HepG2 (cell line): Measurements from ENCODE around the gene HNRNPC. TPM values are rescaled to one million over a fixed set of nuclear protein-coding genes. Genes with fewer than 3 reads are reported as not detected.

Source experiments
- AGO2 ChIP-seq: fragments of 200-400 bp; formaldehyde crosslinking; optimal IDR thresholded peaks from 2 replicates; pipeline ENCODE3; 2017; ENCODE audit warnings: mild to moderate bottlenecking, low read depth, low read length, moderate library complexity
- BORCS8-MEF2B ChIP-seq: sonication (generic); formaldehyde crosslinking; IDR thresholded peaks from 2 replicates; pipeline ENCODE4 v1.8.0; 2022; ENCODE audit warnings: mild to moderate bottlenecking, missing genetic modification reagents
- CENPX ChIP-seq: sonication (generic); formaldehyde crosslinking; IDR thresholded peaks from 2 replicates; pipeline ENCODE4 v1.9.0; 2021; ENCODE audit warnings: mild to moderate bottlenecking, missing genetic modification reagents, moderate library complexity
- CHD2 ChIP-seq: IDR thresholded peaks from 2 replicates; pipeline ENCODE4 v1.6.1; 2011; ENCODE audit warnings: low read depth, low read length, improper control_type of control experiment
- HOXA5 ChIP-seq: sonication (generic); formaldehyde crosslinking; IDR thresholded peaks from 2 replicates; pipeline ENCODE4 v1.4.0; 2020; ENCODE audit warnings: missing genetic modification reagents
- HOXD1 ChIP-seq: sonication (generic); formaldehyde crosslinking; IDR thresholded peaks from 2 replicates; pipeline ENCODE4 v1.5.0; 2020; ENCODE audit warnings: missing genetic modification reagents
- KLF12 ChIP-seq: sonication (generic); formaldehyde crosslinking; IDR thresholded peaks from 2 replicates; pipeline ENCODE4 v1.4.0; 2020; ENCODE audit warnings: missing genetic modification reagents, borderline replicate concordance
- KLF6 ChIP-seq: IDR thresholded peaks from 2 replicates; pipeline ENCODE4 v1.8.0; 2016; ENCODE audit warnings: missing biosample characterization, missing genetic modification reagents
- MAFF ChIP-seq: IDR thresholded peaks from 2 replicates; pipeline ENCODE4 v1.6.1; 2011; ENCODE audit warnings: low read depth, low read length, improper control_type of control experiment
- MATR3 ChIP-seq: sonication (generic); formaldehyde crosslinking; IDR thresholded peaks from 2 replicates; pipeline ENCODE4 v1.4.0; 2020; ENCODE audit warnings: missing genetic modification reagents
- NAIF1 ChIP-seq: sonication (generic); formaldehyde crosslinking; IDR thresholded peaks from 2 replicates; pipeline ENCODE4 v1.5.0; 2020; ENCODE audit warnings: mild to moderate bottlenecking, missing genetic modification reagents, borderline replicate concordance
- NKX3-1 ChIP-seq: sonication (generic); formaldehyde crosslinking; IDR thresholded peaks from 2 replicates; pipeline ENCODE4 v1.5.0; 2020; ENCODE audit warnings: missing genetic modification reagents
- NONO ChIP-seq, 2 experiments: fragments of 450-650 bp in 1 of 2; sonication (generic) in 1 of 2; formaldehyde crosslinking in 1 of 2; IDR thresholded peaks in 1 of 2; conservative IDR thresholded peaks in 1 of 2; 2 replicates each; pipeline versions ENCODE4 v1.6.1 to v1.8.0; 2017 to 2022; ENCODE audit warnings: mild to moderate bottlenecking in 1 of 2, missing genetic modification reagents in 1 of 2, moderate library complexity in 1 of 2
- PRPF4 ChIP-seq: fragments of 200-400 bp; formaldehyde crosslinking; IDR thresholded peaks from 2 replicates; pipeline ENCODE4 v1.6.1; 2016; ENCODE audit warnings: low read length, low read depth; ENCODE audit not compliant: poor library complexity, severe bottlenecking
- SNAPC5 ChIP-seq: sonication (generic); formaldehyde crosslinking; IDR thresholded peaks from 2 replicates; pipeline ENCODE4 v1.8.1; 2023; ENCODE audit warnings: mild to moderate bottlenecking, missing genetic modification reagents, borderline replicate concordance
- TARDBP ChIP-seq: sonication (generic); formaldehyde crosslinking; IDR thresholded peaks from 2 replicates; pipeline ENCODE4 v1.8.0; 2022; ENCODE audit warnings: mild to moderate bottlenecking, missing genetic modification reagents
- TMF1 ChIP-seq: sonication (generic); formaldehyde crosslinking; IDR thresholded peaks from 2 replicates; pipeline ENCODE4 v1.8.1; 2022; ENCODE audit warnings: low read depth, missing genetic modification reagents
- ZBTB14 ChIP-seq: sonication (generic); formaldehyde crosslinking; IDR thresholded peaks from 2 replicates; pipeline ENCODE4 v1.4.0; 2020; ENCODE audit warnings: missing genetic modification reagents
- ZHX1 ChIP-seq: sonication (generic); formaldehyde crosslinking; IDR thresholded peaks from 2 replicates; pipeline ENCODE4 v1.8.1; 2022; ENCODE audit warnings: low read depth, mild to moderate bottlenecking, missing genetic modification reagents
- ZNF354B ChIP-seq: sonication (generic); formaldehyde crosslinking; IDR thresholded peaks from 2 replicates; pipeline ENCODE4 v1.8.0; 2022; ENCODE audit warnings: mild to moderate bottlenecking, missing genetic modification reagents
- ZNF383 ChIP-seq: sonication (generic); formaldehyde crosslinking; IDR thresholded peaks from 2 replicates; pipeline ENCODE4 v1.4.0; 2020; ENCODE audit warnings: missing genetic modification reagents, mild to moderate bottlenecking, borderline replicate concordance
- ZNF652 ChIP-seq: IDR thresholded peaks from 2 replicates; pipeline ENCODE4 v1.6.1; 2016; ENCODE audit warnings: low read depth, borderline replicate concordance
- ZNF776 ChIP-seq: sonication (generic); formaldehyde crosslinking; IDR thresholded peaks from 2 replicates; pipeline ENCODE4 v1.4.0; 2020; ENCODE audit warnings: mild to moderate bottlenecking, missing genetic modification reagents
- ZNF792 ChIP-seq: IDR thresholded peaks from 2 replicates; pipeline ENCODE4 v1.6.1; 2016
- ZSCAN5A ChIP-seq: sonication (generic); formaldehyde crosslinking; IDR thresholded peaks from 2 replicates; pipeline ENCODE4 v1.8.0; 2022; ENCODE audit warnings: mild to moderate bottlenecking, missing genetic modification reagents, borderline replicate concordance
- polyA plus RNA-seq, 8 experiments: library from polyadenylated mRNA; depleted of rRNA in 3 of 8; stranded (reverse) in 7 of 8; unstranded in 1 of 8; fragments of >200 nt; fragmentation: Illumina TruSeq in 4 of 8; extraction: Trizol in 4 of 8; gene quantifications; 2 replicates each; pipeline versions ENCODE4 v1.2.1 to v1.2.3, GENCODE V29; 2011 to 2016; ENCODE audit warnings: low read depth in 4 of 8, missing spikeins in 1 of 8, mixed read lengths in 1 of 8; ENCODE audit not compliant: insufficient read depth in 1 of 8
- total RNA-seq, 5 experiments: library from RNA; depleted of rRNA; stranded (reverse); fragments of >200 nt; fragmentation: Illumina TruSeq; extraction: Trizol; gene quantifications; 2 replicates each; pipeline ENCODE4 v1.2.3, GENCODE V29; 2016; ENCODE audit warnings: low read depth in 1 of 5

Gene HNRNPC
- total and polyA plus RNA-seq, 2 of the 13 experiments (the other 11 are each of a cell fraction or from before 2014, with no cell fraction given) = 628 to 1,099 TPM

- peak; percentile 22; the same call in 1 of the 2 replicates for TF ChIP-seq ZSCAN5A
- TF ChIP-seq SNAPC5 (CRISPR knock-in tag) = 0 out of 2 replicates have a peak, but pooled peaks have one; percentile 32
- TF ChIP-seq CHD2 = no peak
- no peak for TF ChIP-seq ZNF383 (CRISPR knock-in tag)
- no peak; the same call in 1 of the 2 replicates for TF ChIP-seq TMF1
- TF ChIP-seq MATR3 (CRISPR knock-in tag) = no peak
- TF ChIP-seq NONO (IDR thresholded peaks at IDR 0.05) = no peak
- TF ChIP-seq NONO (CRISPR knock-in tag; conservative IDR thresholded peaks at IDR 0.05) = 0 out of 2 replicates have a peak, but pooled peaks have one; percentile 18
- peak; percentile 40 for TF ChIP-seq PRPF4
- TF ChIP-seq ZNF776 (CRISPR knock-in tag) = no peak
- no peak for TF ChIP-seq ZNF354B
- no peak for TF ChIP-seq HOXD1
- peak; percentile 84 for TF ChIP-seq AGO2
- TF ChIP-seq KLF6 (CRISPR knock-in tag) = no peak; the same call in 1 of the 2 replicates
- no peak for TF ChIP-seq ZNF792 (CRISPR knock-in tag)
- no peak for TF ChIP-seq CENPX (CRISPR knock-in tag)
- no peak for TF ChIP-seq KLF12 (CRISPR knock-in tag)
- no peak for TF ChIP-seq BORCS8-MEF2B (CRISPR knock-in tag)
- no peak for TF ChIP-seq ZNF652
- TF ChIP-seq NAIF1 = no peak
- TF ChIP-seq NKX3-1 (CRISPR knock-in tag) = 0 out of 2 replicates have a peak, but pooled peaks have one; percentile 34
- TF ChIP-seq HOXA5 (CRISPR knock-in tag) = peak; percentile 36; the same call in 1 of the 2 replicates
- TF ChIP-seq MAFF = no peak
- TF ChIP-seq TARDBP (CRISPR knock-in tag) = no peak
- no peak for TF ChIP-seq ZHX1 (CRISPR knock-in tag)
- TF ChIP-seq ZBTB14 (CRISPR knock-in tag) = no peak
Observed at GRCh38 chr14:21258005-21258888, 11.0 kb downstream of the HNRNPC start (continued).
